ENCODE results near the gene TSPO. TPM values are rescaled to one million over a fixed set of nuclear protein-coding genes. Genes with fewer than 3 reads are reported as not detected.

The TSPO gene
- total and polyA plus RNA-seq, 2 of the 13 experiments (the other 11 are each of a cell fraction or from before 2014, with no cell fraction given): 0.46 to 1.4 TPM

GRCh38 chr22:43142880-43143562 lies 8.3 kb upstream of the TSPO start, which contains the start of gene MCAT (continued):
- TF ChIP-seq IRF1 (CRISPR knock-in tag; IDR thresholded peaks at IDR 0.05; ENCODE audit: low read depth) (no peak), ZNF432 (CRISPR knock-in tag; IDR thresholded peaks at IDR 0.05; ENCODE audit: borderline replicate concordance) (0 out of 2 replicates have a peak, but pooled peaks have one; percentile 30), ZNF816 (CRISPR knock-in tag; IDR thresholded peaks at IDR 0.05; ENCODE audit: borderline replicate concordance) (no peak), HIC2 (CRISPR knock-in tag; IDR thresholded peaks at IDR 0.05; ENCODE audit: low read depth) (peak; percentile 51; the same call in 1 of the 2 replicates), ZNF18 (CRISPR knock-in tag; IDR thresholded peaks at IDR 0.05; ENCODE audit: insufficient replicate concordance) (peak; percentile 72), ERF (CRISPR knock-in tag; IDR thresholded peaks at IDR 0.05) (peak; percentile 64; the same call in 1 of the 2 replicates), ZBTB21 (CRISPR knock-in tag; IDR thresholded peaks at IDR 0.05) (peak; percentile 44; the same call in 1 of the 2 replicates), HNF1B (CRISPR knock-in tag; IDR thresholded peaks at IDR 0.05) (peak; percentile 84), MXI1 (IDR thresholded peaks at IDR 0.05; ENCODE audit: borderline replicate concordance, low read depth, low read length) (peak; percentile 94; the same call in 2 of the 3 replicates), ADNP (CRISPR knock-in tag; IDR thresholded peaks at IDR 0.05) (no peak), FOXM1 (CRISPR knock-in tag; IDR thresholded peaks at IDR 0.05) (no peak), MAZ (IDR thresholded peaks at IDR 0.05; ENCODE audit: borderline replicate concordance, low read depth, low read length) (no peak), MAZ (CRISPR knock-in tag; IDR thresholded peaks at IDR 0.05; ENCODE audit: low read depth) (peak; percentile 71), GABPA (IDR thresholded peaks at IDR 0.05; ENCODE audit: low read depth, low read length) (peak; percentile 89), GABPA (CRISPR knock-in tag; IDR thresholded peaks at IDR 0.05; ENCODE audit: low read depth) (peak; percentile 91), ZNF274 (CRISPR knock-in tag; IDR thresholded peaks at IDR 0.05) (no peak), ZBTB7B (CRISPR knock-in tag; IDR thresholded peaks at IDR 0.05) (peak; percentile 65; the same call in 1 of the 2 replicates), PRPF4 (IDR thresholded peaks at IDR 0.05; ENCODE audit: low read depth, low read length, poor library complexity, severe bottlenecking) (no peak), ZNF337 (CRISPR knock-in tag; IDR thresholded peaks at IDR 0.05; ENCODE audit: borderline replicate concordance, low read depth) (no peak), HOXA3 (CRISPR knock-in tag; IDR thresholded peaks at IDR 0.05) (peak; percentile 87), ELF4 (CRISPR knock-in tag; IDR thresholded peaks at IDR 0.05; ENCODE audit: borderline replicate concordance) (no peak), HOXA5 (CRISPR knock-in tag; IDR thresholded peaks at IDR 0.05) (peak; percentile 90), FIP1L1 (IDR thresholded peaks at IDR 0.05; ENCODE audit: borderline replicate concordance, insufficient read depth, low read depth, low read length) (no peak), KAT2B (IDR thresholded peaks at IDR 0.05; ENCODE audit: borderline replicate concordance, low read depth, low read length) (no peak), SKI (IDR thresholded peaks at IDR 0.05; ENCODE audit: partially characterized antibody) (no peak)

Data from HepG2 (cell line).